ENCODE measurements around the gene DACT2.

Gene DACT2, protein sequence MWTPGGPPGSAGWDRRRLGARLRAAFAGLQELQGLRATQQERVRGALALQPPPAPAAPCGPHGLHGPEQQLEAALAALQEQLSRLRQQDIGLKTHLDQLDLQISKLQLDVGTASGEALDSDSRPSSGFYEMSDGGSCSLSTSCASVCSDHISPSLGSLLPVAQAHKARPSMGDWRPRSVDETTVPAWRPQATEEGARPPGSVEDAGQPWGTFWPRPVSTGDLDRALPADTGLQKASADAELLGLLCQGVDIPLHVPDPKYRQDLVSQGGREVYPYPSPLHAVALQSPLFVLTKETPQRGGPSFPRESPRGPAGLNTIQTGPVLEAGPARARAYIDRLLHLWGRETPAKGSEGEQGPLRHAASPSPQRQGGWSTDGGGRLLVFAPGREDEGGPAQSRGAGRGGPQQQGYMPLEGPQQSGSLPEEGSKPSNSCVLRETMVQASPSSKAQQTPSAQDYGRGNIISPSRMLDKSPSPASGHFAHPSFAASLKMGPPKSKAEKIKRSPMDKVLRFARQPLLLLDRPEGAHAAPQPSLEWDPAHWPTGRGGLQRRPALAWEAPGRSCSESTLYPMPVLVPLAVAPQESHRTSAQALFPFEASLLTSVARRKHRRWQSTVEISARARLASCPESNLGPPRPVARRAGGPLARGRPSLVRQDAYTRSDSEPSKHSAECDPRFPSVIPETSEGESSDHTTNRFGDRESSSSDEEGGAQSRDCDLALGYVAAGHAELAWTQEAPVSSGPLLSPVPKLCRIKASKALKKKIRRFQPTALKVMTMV

GRCh38 chr6:168319279-168320111 lies at the start of gene DACT2:
Gene DACT2, minus strand, starts transcription at chr6:168319777. Its CDS starts 144 bp downstream, at chr6:168319633.
- TF ChIP-seq CTCF (IDR thresholded peaks at IDR 0.05; ENCODE audit: low read depth, low read length) = no peak
- DNase-seq (ENCODE audit: extremely low read depth, low read depth) = no peak

- no peak for DNase-seq (ENCODE audit: extremely low read depth, low read depth)
- TF ChIP-seq CTCF (IDR thresholded peaks at IDR 0.05; ENCODE audit: low read depth, low read length) = no peak
These were observed 49.4 kb upstream of the DACT2 start for GRCh38 chr6:168368936-168369335.

DNA sequence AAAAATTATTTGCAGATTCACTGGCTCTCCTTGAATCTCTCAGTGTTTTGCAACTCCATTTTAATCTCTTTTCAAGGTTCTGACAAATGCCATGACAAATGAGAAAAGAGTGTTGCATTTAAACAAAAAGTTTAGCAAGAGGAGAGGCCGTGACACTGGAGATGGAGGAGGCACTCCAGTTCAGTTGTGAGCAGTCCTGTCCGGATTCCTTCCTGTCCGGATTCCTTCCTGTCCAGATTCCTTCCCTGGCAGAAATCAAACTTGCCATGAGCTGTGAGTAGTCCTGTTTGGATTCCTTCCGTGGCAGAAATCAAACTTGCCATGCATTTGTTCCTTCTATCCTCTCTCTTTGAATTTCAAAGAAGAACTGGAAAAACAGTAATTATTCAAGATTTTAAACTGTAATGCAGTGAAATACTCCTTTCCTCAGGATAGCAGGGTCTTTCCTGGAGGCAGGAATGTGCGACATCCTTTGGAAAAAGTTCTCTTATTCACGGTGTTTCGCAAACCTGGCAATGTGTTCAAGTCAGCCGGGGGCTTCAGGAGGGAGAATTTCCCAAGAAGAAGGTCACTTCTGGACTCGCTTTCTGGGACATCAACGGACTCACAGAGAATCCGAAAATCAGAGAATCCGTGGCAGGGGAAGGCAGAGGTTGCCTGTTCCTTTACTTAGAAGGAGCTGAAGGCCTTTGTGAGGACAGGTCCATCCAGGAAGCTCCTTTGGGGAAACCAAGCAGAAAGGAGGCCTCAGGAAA lies 48.7 kb upstream of the DACT2 start:
- TF ChIP-seq CTCF (IDR thresholded peaks at IDR 0.05; ENCODE audit: low read depth, low read length) = no peak
- no peak for DNase-seq (ENCODE audit: extremely low read depth, low read depth)

DNA sequence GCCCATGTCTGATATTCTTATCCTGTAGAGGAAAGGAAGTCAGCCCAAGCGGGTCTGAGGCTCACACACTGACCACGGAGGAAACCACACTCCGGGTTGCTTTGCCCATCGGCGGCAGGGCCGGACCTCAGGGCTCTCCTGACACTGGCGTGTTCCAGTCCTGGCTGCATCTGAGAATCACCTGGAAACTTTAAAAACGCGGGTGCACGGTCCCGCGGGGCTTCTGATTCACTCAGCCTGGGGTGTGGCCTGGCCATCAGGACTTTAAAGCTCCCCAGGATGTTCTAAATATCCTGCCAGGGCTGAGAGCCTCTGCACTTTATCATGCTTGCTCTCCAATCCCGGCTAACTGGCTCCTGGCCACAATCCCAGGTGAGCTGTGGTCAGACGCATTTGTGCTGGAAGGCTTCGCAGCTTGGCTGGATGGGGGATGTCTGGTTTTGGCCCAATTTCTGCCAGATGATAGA lies 47.7 kb upstream of the DACT2 start:
- no peak for TF ChIP-seq CTCF (IDR thresholded peaks at IDR 0.05; ENCODE audit: low read depth, low read length)
- DNase-seq (ENCODE audit: extremely low read depth, low read depth) = no peak

DNA sequence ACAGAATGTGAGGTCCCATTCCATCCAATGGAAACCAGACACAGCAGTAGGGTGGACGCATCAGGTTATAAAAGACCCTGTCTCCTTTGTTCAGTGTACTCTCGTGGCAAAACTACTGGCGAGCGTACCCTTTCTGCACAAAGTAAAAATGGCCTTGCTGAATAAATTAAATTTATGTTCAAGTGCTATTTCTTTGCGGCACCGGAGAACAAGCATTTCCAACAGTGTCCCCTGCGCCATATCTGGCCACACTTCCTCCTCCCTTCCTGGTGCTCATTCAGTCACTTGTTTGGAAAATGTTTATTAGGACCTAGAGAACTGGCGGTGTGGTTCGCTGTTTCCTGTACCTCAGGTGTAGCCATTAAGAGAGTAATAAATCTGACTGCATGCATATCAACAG lies 46.9 kb upstream of the DACT2 start:
- DNase-seq (ENCODE audit: extremely low read depth, low read depth) = no peak
- TF ChIP-seq CTCF (IDR thresholded peaks at IDR 0.05; ENCODE audit: low read depth, low read length) = no peak

DNA sequence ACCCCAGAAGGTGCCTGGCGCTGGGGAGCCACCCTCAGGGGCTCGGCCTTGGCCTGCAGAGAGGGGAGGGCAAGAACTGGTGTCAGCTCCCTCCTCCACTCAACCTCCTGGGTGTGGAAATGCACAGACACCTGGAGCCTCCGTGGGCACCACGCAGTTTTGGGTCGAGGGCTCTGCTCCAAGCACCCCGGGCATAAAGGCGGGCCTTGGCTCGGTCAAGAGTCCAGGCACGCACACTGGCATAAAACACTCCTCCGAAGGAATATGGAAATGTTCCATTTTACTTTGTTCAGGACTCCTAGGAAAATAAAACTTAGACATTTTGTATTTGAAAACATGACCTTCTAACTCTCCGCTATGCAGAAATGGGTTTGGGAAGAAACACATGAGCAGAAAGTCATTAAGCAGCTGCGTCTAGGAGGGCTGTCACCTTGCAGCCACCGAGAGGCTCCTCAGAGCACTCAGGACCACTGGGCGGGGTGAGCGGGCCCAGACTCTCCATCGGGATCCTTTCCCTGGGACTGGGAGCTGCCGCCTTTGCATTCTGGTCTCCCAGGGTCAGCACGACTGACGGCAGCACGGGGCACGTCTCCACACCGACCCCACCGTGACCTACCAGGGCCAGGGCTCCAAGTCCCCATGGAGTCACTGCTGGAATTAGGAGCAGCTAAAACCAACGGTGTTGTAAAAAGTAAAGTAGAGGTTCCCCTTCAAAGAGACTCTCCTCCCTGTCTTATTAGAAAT lies 46.0 kb upstream of the DACT2 start:
- no peak for DNase-seq (ENCODE audit: extremely low read depth, low read depth)
- no peak for TF ChIP-seq CTCF (IDR thresholded peaks at IDR 0.05; ENCODE audit: low read depth, low read length)

Measured in AG09319 (cell line).